Neural cell (in vitro differentiated cells): Measurements from ENCODE around the gene SRPX2. TPM values are rescaled to one million over a fixed set of nuclear protein-coding genes. Genes with fewer than 3 reads are reported as not detected.

Experiments used
- H2AFZ ChIP-seq: fragments of 200-600, 300-800 bp; sonication (generic), shearing (Covaris generic); 2 replicates; pipeline ENCODE4 v1.6.0; 2014; ENCODE audit warnings: low read depth, mild to moderate bottlenecking, antibody characterized with exemption, low read length, moderate library complexity
- H3F3A ChIP-seq: fragments of 200-600 bp; shearing (Covaris generic); 2 replicates; pipeline ENCODE4 v1.6.1; 2016; ENCODE audit warnings: mild to moderate bottlenecking, moderate library complexity, mixed read lengths, antibody characterized with exemption, low read length; ENCODE audit not compliant: insufficient read depth, poor library complexity, severe bottlenecking
- H3K27ac ChIP-seq: fragments of 200-600, 300-800 bp; sonication (generic), shearing (Covaris generic); 2 replicates; pipeline ENCODE4 v1.5.1; 2014; ENCODE audit warnings: mild to moderate bottlenecking, low read length, moderate library complexity
- H3K27me3 ChIP-seq: fragments of 300-800, 200-600 bp; sonication (generic), shearing (Covaris generic); 2 replicates; pipeline ENCODE4 v1.6.0; 2014; ENCODE audit warnings: mild to moderate bottlenecking, low read depth, low read length, moderate library complexity; ENCODE audit not compliant: insufficient read depth
- H3K36me3 ChIP-seq: fragments of 300-800, 200-600 bp; sonication (generic), shearing (Covaris generic); 2 replicates; pipeline ENCODE4 v1.5.1; 2014; ENCODE audit warnings: mild to moderate bottlenecking, antibody characterized with exemption, low read length, moderate library complexity; ENCODE audit not compliant: insufficient read depth
- H3K4me2 ChIP-seq: fragments of 300-800, 200-600 bp; sonication (generic), shearing (Covaris generic); 2 replicates; pipeline ENCODE4 v1.6.0; 2014; ENCODE audit warnings: mild to moderate bottlenecking, low read length
- H3K4me3 ChIP-seq: fragments of 300-800, 200-600 bp; sonication (generic), shearing (Covaris generic); 2 replicates; pipeline ENCODE4 v1.5.1; 2014; ENCODE audit warnings: mild to moderate bottlenecking, low read length, moderate library complexity
- H3K79me2 ChIP-seq: fragments of 200-600 bp; shearing (Covaris generic); replicated peaks from 2 replicates; pipeline ENCODE4 v1.6.0; 2014; ENCODE audit warnings: mild to moderate bottlenecking, low read length, moderate library complexity; ENCODE audit not compliant: insufficient read depth
- H3K9ac ChIP-seq: fragments of 300-800, 200-600 bp; sonication (generic), shearing (Covaris generic); 2 replicates; pipeline ENCODE4 v1.6.1; 2016; ENCODE audit warnings: mild to moderate bottlenecking, low read length, mixed read lengths
- H3K9me2 ChIP-seq: fragments of 200-600 bp; shearing (Covaris generic); 2 replicates; pipeline ENCODE4 v1.6.1; 2016; ENCODE audit warnings: mild to moderate bottlenecking, low read length, mixed read lengths; ENCODE audit not compliant: insufficient read depth
- H3K9me3 ChIP-seq: fragments of 200-600, 300-800 bp; sonication (generic), shearing (Covaris generic); 2 replicates; pipeline ENCODE4 v1.6.1; 2016; ENCODE audit warnings: mild to moderate bottlenecking, mixed run types, low read length, moderate library complexity, mixed read lengths
- H4K20me1 ChIP-seq: fragments of 200-600 bp; shearing (Covaris generic); 2 replicates; pipeline ENCODE4 v1.6.1; 2016; ENCODE audit warnings: mild to moderate bottlenecking, mixed run types; ENCODE audit not compliant: insufficient read depth
- CTCF ChIP-seq: fragments of 450-650 bp; IDR thresholded peaks from 2 replicates; pipeline ENCODE4 v1.5.1; 2014; ENCODE audit warnings: antibody characterized with exemption, mild to moderate bottlenecking, moderate library complexity; ENCODE audit not compliant: poor library complexity, severe bottlenecking
- EP300 ChIP-seq: fragments of 450-650 bp; conservative IDR thresholded peaks from 2 replicates; pipeline ENCODE4 v1.6.1; 2014; ENCODE audit warnings: antibody characterized with exemption, mild to moderate bottlenecking, moderate library complexity; ENCODE audit not compliant: poor library complexity, severe bottlenecking
- EZH2 ChIP-seq: fragments of 200-600, 300-800 bp; shearing (Covaris generic), sonication (generic); IDR thresholded peaks from 2 replicates; pipeline ENCODE4 v1.6.1; 2014; ENCODE audit warnings: antibody characterized with exemption, low read length, borderline replicate concordance, mild to moderate bottlenecking; ENCODE audit not compliant: insufficient read depth, poor library complexity, severe bottlenecking
- MXI1 ChIP-seq: fragments of 450-650 bp; conservative IDR thresholded peaks from 2 replicates; pipeline ENCODE4 v1.6.1; 2014; ENCODE audit warnings: antibody characterized with exemption, mild to moderate bottlenecking; ENCODE audit not compliant: poor library complexity, severe bottlenecking
- POLR2AphosphoS5 ChIP-seq: IDR thresholded peaks from 2 replicates; pipeline ENCODE4 v1.6.1; 2012
- RAD21 ChIP-seq: fragments of 450-650 bp; conservative IDR thresholded peaks from 2 replicates; pipeline ENCODE4 v1.6.1; 2014; ENCODE audit warnings: antibody characterized with exemption, mild to moderate bottlenecking, moderate library complexity
- REST ChIP-seq: IDR thresholded peaks from 2 replicates; pipeline ENCODE4 v1.6.1; 2012; ENCODE audit warnings: borderline replicate concordance
- SMC3 ChIP-seq: fragments of 450-650 bp; conservative IDR thresholded peaks from 2 replicates; pipeline ENCODE4 v1.6.1; 2014; ENCODE audit warnings: antibody characterized with exemption, mild to moderate bottlenecking, moderate library complexity; ENCODE audit not compliant: poor library complexity
- TAF1 ChIP-seq: IDR thresholded peaks from 2 replicates; pipeline ENCODE4 v1.6.1; 2012; ENCODE audit warnings: low read depth
- polyA plus RNA-seq: library from polyadenylated mRNA; depleted of rRNA; stranded (reverse); fragments of >200 nt; gene quantifications from 2 replicates; pipeline ENCODE4 v1.2.3, GENCODE V29; 2014

Gene SRPX2
- polyA plus RNA-seq, 1 donor from 2014 or later: 0.59 TPM

- Histone ChIP-seq H3K9me2 (no peaks in the 10 kb centered on the region), H3K27me3 (no peaks in the 10 kb centered on the region), H3K9ac (no peak overlapping the region), H4K20me1 (no peaks in the 10 kb centered on the region), H2AFZ (no peak overlapping the region), H3K4me2 (no peak overlapping the region), H3F3A (no peaks in the 10 kb centered on the region), H3K9me3 (no peaks in the 10 kb centered on the region), H3K27ac (no peak overlapping the region), H3K79me2 (no peaks in the 10 kb centered on the region), H3K4me3 (no peak overlapping the region), H3K36me3 (no peaks in the 10 kb centered on the region)
- TF ChIP-seq MXI1: no peak
- TF ChIP-seq REST: no peak
- no peak for TF ChIP-seq CTCF
- no peak for TF ChIP-seq EZH2
- no peak for TF ChIP-seq RAD21
- no peak for TF ChIP-seq SMC3
- TF ChIP-seq EP300: no peak
- no peak for TF ChIP-seq POLR2AphosphoS5
- no peak for TF ChIP-seq TAF1
These were observed 6.8 kb downstream of the SRPX2 start for GRCh38 chrX:100650841-100651240.

- Histone ChIP-seq H4K20me1 (no peaks in the 10 kb centered on the region), H3K4me2 (no peak overlapping the region), H3K79me2 (no peaks in the 10 kb centered on the region), H3K9ac (no peak overlapping the region), H3F3A (no peaks in the 10 kb centered on the region), H2AFZ (no peak overlapping the region), H3K9me2 (no peaks in the 10 kb centered on the region), H3K27me3 (no peaks in the 10 kb centered on the region), H3K4me3 (no peak overlapping the region), H3K36me3 (no peaks in the 10 kb centered on the region), H3K27ac (no peak overlapping the region), H3K9me3 (no peaks in the 10 kb centered on the region)
- TF ChIP-seq REST (no peak), POLR2AphosphoS5 (no peak), TAF1 (no peak), CTCF (no peak), RAD21 (no peak), EZH2 (no peak), MXI1 (no peak), SMC3 (no peak), EP300 (no peak)
These were observed 8.3 kb downstream of the SRPX2 start for GRCh38 chrX:100652266-100652665.
